AG08396 (cell line): ENCODE results near the gene CXCL1.

ENCODE experiments used
- DNase-seq: peaks from one replicate; pipeline ENCODE4 v3.0.0; 2012; ENCODE audit warnings: low spot score, mixed read lengths

Gene CXCL1

DNA sequence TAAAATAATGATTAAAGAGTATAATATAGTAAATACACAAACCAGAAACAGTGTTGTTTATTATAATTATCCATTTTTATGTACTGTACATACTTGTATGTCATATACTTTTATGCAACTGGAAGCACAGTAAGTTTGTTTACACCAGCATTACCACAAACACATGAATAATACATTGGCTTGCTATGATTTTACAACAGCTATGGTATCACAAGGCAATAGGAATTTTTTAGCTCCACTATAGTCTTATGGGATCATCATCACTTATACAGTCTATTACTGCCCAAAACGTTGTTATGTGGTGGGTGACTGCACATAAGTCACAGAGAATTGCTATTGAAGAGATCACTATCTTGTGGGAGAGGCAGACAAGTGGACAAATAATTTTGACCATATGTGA is 17.9 kb upstream of the CXCL1 start:
- DNase-seq: no peak

DNA sequence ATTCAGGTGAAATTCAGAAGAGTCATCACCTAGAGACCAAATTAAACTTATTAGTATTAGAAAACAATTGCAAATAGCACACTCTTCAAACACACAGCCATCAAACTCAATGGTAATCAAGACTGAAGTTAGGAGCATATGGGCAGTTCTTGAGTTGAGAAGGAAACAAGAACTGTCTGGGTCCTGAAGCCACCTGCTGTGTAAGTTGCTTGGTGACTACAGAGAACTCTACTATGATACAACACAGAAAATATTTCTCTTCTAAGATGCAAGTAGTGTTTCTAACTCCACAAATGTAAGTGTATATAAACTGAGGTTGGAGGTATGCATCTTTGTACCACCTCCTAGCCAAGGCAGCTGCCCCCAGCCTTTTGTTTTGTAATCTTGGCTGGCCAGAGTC is 16.4 kb upstream of the CXCL1 start:
- no peak for DNase-seq

DNA sequence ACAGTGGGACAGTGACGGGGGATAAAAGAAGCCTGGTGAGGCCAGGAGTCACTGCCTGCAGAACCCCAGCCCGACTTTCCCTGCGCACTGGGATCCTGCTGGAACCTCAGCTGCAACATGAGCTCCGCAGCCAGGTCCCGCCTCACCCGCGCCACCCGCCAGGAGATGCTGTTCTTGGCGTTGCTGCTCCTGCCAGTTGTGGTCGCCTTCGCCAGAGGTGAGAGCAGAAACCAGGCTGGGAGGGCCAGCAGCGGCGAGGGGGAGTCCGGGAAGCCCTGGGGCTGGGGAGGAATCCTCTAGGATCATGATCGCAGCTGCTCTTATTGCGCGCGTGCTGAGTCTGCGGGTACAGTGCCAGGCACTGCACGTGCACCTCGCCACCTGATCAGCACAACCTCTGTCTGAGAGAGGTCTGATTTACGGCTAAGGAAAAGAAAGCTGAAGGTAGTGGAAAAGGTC is 15.9 kb upstream of the CXCL1 start, which contains the start of gene PF4V1:
PF4V1 (plus strand) TSS at position 51 of the 459 bp plus-strand sequence; CDS start at position 118, 67 bp downstream.
- no peak for DNase-seq

DNA sequence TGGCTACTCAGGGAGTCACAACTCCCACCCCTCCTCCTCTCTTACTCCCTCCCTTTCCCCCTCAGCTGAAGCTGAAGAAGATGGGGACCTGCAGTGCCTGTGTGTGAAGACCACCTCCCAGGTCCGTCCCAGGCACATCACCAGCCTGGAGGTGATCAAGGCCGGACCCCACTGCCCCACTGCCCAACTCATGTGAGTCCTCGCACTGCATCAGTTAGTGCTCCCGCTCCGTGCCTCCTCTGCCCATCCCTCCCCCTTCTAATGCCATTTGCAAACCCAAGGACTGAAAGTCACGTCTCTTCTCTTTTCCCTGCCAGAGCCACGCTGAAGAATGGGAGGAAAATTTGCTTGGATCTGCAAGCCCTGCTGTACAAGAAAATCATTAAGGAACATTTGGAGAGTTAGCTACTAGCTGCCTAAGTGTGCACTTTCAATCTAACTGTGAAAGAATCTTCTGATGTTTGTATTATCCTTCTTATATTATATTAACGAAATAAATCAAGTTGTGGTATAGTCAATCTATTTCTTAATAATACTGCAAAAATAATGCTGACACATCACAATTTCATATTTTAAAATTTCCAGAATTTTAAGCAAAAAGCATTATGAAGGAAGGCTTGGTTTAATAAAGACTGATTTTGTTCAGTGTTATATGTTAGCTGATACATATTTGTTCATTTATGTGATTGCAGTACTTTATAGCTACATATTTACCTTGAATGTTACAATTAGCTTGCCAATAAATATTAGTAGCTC is 15.3 kb upstream of the CXCL1 start:
- no peak for DNase-seq

DNA sequence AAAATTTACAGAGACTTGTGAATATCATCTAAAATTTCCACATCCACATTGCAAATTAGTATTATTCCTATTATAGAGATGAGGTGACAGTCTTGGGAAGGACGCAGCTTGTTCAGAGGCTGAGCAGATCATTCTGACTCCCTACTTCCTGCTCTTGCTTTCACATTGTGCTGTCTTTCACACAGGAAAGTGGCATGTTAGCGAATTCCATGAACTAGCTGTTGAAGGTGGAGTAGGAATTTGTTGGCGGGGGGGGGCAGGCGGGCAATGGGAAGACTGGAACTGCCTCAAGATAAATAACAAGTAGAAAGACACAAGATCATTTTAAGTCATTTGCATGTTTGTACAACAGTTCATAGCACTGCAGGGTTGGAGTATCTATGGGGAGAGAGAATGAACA is 13.8 kb upstream of the CXCL1 start:
- no peak for DNase-seq

DNA sequence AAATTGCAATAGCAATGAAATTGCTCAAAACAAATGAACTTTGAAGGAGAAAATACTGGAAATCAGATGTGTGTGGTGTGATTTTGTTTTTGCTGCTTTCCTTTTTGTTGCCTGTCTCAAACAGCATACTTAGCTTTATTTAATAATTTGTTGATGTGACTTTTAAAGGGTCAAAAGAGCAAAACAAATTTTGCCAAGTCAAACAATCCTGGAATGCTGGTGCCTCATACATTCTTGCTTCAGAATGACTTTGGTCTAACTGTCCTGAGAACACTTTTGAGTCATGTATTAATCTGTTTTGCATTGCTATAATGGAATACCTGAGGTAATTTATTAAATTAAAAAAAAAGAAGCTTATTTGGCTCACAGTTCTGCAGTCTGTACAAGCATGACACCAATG is 12.7 kb upstream of the CXCL1 start:
- no peak for DNase-seq

DNA sequence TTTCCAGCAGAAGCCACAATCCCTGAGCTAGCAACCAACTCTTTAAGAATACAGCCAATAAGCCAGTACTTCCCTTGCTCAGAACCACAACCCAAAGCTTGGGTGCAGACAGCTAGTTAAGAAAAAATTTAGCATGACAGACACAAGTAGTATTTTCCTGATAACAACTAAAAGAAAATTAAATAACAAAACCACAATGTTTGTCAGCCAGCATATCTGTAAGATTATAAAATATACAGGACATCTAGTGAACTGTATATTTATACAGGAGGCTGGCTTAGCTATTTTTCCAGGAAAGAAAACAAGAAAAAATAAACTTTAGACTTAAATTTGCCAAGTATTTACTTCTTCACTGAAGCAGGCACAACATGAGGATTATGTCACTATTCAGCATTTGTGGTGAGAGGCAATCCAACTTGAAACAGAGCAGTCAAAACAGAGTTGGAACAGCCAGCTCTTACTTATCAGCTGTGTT is 9.5 kb upstream of the CXCL1 start:
- peak; percentile 43 for DNase-seq

DNA sequence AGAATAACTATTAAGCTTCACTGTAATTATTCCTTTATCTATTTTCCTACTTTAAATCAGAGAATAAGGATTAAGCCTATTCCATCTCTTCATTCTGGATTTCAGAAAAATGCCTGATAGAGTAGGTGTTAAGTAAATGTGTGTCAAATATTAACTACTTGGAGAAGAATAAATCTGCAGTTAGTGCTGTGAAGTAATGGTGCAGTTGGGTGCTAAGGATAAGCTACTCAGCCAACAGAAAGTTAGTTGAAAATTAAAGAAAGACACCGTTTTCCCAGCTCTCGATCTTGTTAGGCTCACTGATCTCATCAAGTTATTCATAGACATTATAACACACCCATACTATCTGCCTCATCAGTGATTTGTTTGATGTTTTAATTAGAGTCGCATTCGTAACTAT is 9.0 kb upstream of the CXCL1 start:
- no peak for DNase-seq

DNA sequence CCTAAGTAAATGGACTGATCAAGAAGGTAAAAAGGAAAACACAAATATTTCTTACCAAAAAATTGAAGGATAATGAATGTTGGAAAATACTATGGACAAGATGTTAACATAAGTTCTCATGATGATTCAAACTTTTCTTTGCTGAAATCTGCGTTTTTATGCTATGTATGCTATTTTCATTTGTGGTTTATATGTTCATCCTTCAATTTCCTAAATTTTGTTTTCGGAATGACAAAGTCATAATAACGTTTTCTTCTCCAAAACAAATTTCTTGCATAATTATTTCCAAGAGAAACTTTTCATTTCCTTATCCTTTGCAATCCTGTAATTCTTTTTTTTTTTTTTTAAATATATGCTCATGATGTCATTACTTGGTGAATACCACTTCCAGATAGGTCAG is 8.3 kb upstream of the CXCL1 start:
- DNase-seq: no peak

DNA sequence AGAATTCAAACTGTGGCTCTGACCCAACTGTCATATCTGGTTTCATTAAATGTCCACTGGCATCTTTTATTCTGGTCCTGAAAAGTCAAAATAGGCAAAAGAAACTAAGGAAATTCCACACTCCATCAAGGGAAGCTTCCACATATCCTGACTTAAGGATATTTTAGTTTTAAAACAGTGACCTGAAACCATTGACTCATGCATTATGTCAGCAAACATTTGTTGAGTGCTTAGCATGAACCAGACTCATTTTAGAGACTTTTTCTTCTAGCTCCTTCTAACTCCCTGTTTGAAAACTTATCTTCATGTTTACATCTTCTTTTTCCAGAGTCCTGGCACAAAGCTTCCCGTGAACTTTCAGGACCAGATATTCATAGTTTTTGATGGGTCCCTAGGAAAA is 6.9 kb upstream of the CXCL1 start:
- DNase-seq: no peak

DNA sequence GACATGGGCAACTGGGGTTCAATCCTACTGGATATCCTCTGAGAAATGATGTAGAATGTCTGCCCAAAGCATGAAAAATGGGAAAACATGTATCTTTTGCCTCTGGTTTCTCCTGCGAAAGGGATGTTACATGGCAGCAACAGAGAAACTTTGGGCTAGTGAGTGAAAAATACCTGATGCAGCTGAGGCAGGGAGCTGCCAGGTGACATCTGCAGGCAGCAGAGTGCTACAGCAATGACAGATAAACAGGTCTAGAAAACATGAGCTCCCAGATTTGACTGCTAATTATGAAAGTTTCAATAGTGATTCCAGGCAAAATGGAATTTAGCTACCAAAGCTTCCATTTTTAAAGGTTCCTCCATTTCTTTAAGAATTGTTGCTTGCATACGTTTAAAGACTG is 4.8 kb upstream of the CXCL1 start:
- no peak for DNase-seq

DNA sequence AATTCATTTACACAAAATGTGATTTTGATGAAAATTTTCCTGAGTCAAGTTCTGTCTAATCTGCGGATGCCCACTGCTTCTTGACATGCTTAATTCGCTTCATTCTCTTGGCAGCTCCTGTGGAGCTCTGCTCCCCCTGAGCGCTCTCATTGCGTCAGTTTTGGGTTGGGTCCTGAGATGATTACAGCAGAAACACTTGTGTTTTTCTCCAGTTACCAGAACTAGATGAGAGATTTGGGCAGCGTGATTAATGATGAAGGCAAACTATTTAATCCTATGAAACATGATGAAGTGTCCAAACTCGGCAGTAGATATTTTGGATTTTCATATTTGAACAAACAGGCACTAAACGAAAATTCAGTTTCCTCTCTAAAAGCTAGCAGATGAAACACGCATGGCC is 4.2 kb upstream of the CXCL1 start:
- no peak for DNase-seq

DNA sequence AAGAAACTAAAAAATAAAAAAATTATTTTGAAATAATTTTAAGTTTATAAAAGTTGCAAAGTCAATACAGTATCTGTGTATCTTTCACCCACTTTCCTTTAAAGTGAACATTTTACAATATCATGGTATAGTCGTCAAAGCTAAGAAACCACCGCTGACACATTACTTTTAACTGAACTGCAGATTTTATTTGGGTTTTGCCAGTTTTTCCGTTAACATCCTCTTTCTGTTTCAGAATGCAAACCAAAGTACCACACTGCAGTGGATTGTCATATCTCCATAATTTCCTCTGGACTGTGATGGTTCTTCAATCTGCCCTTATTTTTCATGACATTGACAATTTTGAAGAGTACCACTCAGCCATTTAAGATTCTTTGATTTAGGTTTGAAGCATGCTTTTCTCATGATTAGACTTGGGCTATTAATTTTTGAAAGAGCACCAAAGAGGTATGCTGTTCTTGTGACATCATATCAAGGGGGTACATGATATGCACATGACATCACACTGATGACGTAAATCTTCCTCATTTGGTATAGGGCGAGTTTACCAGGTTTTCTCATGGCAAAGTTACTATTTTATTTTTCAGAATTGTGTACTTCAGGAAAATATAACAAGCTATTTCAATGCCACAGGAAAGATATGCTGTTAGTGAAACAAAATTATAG is 3.6 kb upstream of the CXCL1 start:
- DNase-seq: no peak

DNA sequence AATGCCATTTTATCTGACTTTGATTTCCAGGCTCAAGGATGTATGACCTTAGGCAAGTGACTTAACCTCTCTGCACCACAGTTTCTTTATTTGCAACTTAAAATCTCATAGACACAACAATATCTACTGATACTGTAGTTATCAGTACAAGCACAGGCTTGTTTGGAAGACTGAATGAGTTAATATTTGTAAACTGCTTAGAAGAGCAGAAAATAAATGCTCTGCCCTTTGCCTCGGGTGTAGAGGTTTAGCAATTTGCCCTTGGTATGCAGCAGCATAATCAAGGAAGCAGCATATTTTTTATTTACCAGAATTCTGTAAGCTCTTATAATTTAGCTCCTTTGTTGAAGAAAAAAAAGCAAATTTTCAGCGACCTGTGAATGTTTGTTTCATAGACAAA is 2.9 kb upstream of the CXCL1 start:
- DNase-seq: no peak

DNA sequence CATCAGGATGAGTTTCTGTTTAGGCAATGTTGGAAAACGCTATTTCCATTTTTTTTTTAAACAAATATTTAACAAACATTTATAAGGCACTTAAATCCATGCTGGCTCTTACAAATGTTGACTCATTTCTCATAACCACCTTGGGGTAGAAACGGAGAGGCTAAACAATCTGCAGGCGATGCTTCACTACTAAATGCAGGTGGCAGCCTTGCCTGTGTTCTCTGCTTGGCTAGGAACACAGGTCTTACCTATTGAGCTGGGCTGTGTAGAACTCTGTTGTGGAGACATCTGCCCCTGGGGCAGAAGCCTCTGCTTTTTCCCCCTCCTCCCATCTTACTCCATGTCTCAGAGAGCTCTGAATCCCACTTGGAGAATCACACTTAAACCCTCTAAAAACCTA is 1.4 kb upstream of the CXCL1 start:
- no peak for DNase-seq

DNA sequence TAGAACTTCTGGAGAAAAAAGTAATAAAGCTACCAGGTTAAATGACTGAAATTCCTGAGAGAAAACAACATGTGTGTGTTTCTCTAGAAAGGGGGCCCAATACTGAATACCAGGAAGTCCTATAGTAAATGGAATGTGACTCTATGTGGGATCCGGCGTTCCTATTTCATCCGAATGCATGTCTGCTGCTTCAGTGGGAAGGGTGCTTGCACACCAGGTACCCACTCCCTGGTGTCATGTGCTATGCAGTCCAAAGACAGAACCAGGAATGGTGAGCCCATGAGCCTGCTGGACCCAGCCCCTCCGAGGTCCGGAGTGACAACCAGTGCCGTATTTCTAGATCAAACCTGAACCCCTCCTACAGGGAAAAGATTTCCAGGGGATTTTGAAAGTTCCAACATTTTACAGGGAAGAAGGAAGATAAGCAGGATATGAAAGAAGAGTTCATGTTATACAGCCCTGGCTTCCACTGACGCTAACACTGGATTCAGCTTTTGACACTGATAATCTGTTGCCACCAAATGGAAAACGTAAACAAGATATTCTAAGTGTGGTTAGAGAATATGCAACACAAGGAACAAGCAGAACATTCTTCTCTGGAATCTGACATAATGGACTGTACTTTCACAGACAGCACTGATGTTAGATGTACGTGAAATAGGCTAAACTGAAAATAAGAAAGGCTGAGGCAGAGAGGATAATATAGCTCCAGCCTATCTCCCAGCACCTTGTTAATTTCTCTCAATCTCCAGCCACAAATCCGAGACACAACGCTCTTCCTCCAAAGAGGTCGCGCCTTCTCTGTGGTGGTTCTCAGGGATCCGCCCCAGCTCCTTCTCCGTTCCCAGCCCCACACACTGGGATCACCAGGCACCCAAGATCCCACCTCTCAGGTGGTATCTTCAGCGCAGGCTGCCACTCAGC is 725 bp upstream of the CXCL1 start:
- no peak for DNase-seq

DNA sequence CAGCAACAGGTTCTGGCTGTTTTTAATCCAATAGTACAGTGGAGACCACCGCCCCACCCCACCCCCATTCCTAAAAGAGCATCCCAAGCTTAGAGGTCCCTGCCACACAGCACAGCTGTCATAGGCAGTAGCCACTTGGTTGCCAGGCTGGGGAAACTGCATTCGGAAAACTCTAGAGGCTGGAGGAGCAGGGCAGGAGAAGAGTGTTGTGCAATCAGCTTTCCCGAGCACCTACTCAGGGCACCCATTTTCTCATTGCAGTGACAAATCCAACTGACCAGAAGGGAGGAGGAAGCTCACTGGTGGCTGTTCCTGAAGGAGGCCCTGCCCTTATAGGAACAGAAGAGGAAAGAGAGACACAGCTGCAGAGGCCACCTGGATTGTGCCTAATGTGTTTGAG is 1.1 kb downstream of the CXCL1 start:
- no peak for DNase-seq

DNA sequence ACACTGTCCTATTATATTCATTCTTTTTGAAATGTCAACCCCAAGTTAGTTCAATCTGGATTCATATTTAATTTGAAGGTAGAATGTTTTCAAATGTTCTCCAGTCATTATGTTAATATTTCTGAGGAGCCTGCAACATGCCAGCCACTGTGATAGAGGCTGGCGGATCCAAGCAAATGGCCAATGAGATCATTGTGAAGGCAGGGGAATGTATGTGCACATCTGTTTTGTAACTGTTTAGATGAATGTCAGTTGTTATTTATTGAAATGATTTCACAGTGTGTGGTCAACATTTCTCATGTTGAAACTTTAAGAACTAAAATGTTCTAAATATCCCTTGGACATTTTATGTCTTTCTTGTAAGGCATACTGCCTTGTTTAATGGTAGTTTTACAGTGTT is 1.6 kb downstream of the CXCL1 start:
- no peak for DNase-seq

DNA sequence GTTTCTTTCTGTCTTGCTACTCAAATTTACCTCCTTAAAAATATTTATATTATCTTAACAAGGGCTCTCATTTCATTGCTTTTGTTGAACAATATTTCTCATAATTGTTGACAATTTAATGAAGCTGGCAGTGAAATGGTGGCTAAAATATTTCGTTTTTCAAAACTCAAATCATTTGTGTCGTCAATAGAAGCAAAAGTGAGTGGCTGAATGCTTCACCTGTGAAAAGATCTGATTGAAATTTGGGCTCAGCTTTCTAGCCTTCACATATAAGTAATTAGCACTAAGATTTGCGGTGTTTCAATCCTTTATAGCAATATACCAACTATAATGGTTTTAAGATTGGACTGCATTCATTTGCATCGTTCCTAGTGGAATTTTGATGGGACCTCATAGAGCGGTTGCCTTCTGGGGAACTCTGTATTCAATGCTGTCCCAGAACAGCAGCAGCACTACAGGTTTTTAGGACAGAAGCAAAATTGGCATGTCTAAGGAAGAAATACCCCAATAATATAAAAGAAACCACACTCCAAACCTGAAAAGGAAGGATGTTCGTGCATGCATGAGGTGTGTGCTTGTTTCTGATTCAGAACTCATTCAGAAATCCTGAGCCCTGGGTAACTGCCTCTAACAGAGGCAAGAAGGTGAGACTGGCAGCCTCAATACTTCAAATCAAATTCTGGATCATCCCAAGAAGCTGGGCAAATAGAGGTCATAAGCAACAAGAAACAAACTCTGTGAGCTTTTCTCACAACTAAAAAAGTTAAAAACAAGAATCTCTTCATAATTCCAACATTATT is 2.5 kb downstream of the CXCL1 start:
- no peak for DNase-seq

DNA sequence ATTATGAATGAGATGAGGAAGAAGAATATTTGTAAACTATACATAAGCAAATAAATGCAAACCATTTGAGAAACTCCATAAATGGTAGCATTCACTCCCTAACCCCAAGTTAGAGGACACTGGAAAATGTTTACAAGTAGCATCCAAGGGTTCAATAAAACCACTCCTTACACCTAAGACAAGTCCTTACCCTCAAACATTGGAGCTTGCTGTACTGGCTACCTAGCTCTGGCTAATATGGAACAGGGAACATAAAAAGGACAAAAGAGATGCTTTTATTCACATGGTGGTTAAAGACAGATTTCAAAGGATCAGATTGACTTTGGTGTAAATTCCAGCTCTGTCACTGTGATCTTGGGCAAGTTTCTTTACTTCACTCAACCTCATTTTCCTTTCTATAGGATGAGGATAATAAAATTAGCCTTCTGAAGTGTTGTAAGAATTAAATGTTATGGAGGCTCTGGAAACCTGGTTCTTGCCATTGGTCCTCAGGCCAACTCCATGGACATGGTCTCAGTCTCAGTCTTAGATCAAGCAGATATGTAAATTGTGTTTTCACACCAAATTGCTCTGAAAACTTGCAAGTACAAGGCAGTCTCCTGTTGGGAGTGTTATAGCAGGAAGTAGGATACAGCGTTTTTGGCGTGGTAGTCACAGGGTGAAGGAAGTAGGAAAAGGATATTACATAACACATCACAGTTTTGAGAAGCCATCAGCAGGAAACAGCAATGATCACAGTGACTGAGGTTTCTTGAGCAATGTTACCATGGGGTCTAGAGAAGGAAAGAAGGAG is 3.3 kb downstream of the CXCL1 start:
- no peak for DNase-seq

DNA sequence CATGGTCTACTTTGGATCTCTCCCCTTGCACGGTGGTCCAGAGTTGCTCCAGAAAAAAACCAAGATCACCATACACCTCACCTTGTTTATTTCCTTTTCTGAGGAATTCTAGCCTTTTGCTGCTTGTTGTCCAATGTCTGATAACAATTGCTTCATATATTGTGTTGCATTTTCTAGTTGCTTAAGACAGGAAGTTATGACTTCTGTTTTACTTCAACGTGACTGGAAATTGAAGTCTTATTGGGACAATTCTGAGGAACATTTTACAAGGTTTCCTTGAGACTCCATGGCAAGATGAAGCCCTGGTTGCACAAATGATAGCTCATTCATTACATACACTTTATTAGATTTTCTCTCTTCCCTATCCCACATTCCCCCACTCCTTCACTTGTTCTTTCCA is 5.2 kb downstream of the CXCL1 start:
- DNase-seq: no peak
